ENCODE measurements around the gene PID1. TPM values are rescaled to one million over a fixed set of nuclear protein-coding genes. Genes with fewer than 3 reads are reported as not detected.

Gene PID1
- total RNA-seq, 4 donors from 2014 or later: 33.1 to 48.6 (median 39.7) TPM

- H3K36me3 ChIP-seq: no peaks in the 10 kb centered on the region
- no peaks in the 10 kb centered on the region for H3K9me3 ChIP-seq
- TF ChIP-seq POLR2A (IDR thresholded peaks at IDR 0.05): no peak
- TF ChIP-seq EP300 (IDR thresholded peaks at IDR 0.05): no peak
- no peak for DNase-seq (ENCODE audit: low spot score in 2 of 2)
- no peak overlapping the region for H3K27ac ChIP-seq
- H3K27me3 ChIP-seq: no peaks in the 10 kb centered on the region
- WGBS, 2 donors: 84 to 93% methylated on average over 7 of the region's 7 CpGs
- H3K4me1 ChIP-seq: no peaks in the 10 kb centered on the region
- H3K4me3 ChIP-seq: no peak overlapping the region
These were observed 163.5 kb downstream of the PID1 start for GRCh38 chr2:229107601-229108000.

GRCh38 chr2:229104974-229105387 lies 166.1 kb downstream of the PID1 start:
- no peak for DNase-seq (ENCODE audit: low spot score in 2 of 2)
- no peak overlapping the region for H3K27ac ChIP-seq
- no peak overlapping the region for H3K4me3 ChIP-seq
- no peaks in the 10 kb centered on the region for H3K36me3 ChIP-seq
- H3K4me1 ChIP-seq: no peaks in the 10 kb centered on the region
- H3K9me3 ChIP-seq: no peaks in the 10 kb centered on the region
- no peaks in the 10 kb centered on the region for H3K27me3 ChIP-seq
- TF ChIP-seq POLR2A (IDR thresholded peaks at IDR 0.05) (no peak), EP300 (IDR thresholded peaks at IDR 0.05) (no peak), CTCF (IDR thresholded peaks at IDR 0.05) (no peak)
- 70 to 79% methylated on average over 7 of the region's 7 CpGs for WGBS, 2 donors

GRCh38 chr2:229104025-229104424 lies 167.1 kb downstream of the PID1 start:
- no peak overlapping the region for H3K27ac ChIP-seq
- DNase-seq (ENCODE audit: low spot score in 2 of 2): no peak
- 90 to 95% methylated on average over 3 of the region's 3 CpGs for WGBS, 2 donors
- H3K4me3 ChIP-seq: no peak overlapping the region
- no peak for TF ChIP-seq EP300 (IDR thresholded peaks at IDR 0.05)
- H3K27me3 ChIP-seq: no peaks in the 10 kb centered on the region
- peaks cover 0 to 5% (median 0%) of the 10 kb centered on the region in 4 donors for H3K4me1 ChIP-seq
- H3K9me3 ChIP-seq: no peaks in the 10 kb centered on the region
- no peaks in the 10 kb centered on the region for H3K36me3 ChIP-seq

DNA sequence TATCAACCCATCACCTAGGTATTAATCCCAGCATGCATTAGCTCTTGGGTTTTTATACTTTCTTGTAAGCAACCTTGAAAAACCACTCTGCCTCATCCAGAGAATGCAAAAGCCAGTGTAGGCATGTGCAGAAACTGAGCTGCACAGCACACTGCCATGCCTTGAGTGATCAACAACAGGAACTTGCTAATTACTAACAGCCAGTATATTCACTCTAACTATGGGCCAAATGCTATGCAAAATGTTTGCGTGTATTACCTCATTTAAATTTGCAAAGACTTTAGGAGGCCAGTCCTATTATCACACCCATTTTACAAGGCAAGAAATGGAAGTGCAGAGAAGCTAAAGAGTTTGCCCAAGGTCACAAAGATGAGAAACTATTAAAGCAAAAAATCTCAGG lies 169.8 kb downstream of the PID1 start:
- 76 to 87% methylated on average over 1 of the region's 1 CpG for WGBS, 2 donors
- no peaks in the 10 kb centered on the region for H3K9me3 ChIP-seq
- DNase-seq (ENCODE audit: low spot score in 2 of 2): no peak
- H3K4me3 ChIP-seq: no peak overlapping the region
- no peaks in the 10 kb centered on the region for H3K36me3 ChIP-seq
- no peak overlapping the region for H3K27ac ChIP-seq
- H3K4me1 ChIP-seq: peaks cover 0 to 9% (median 0%) of the 10 kb centered on the region in 4 donors
- TF ChIP-seq CTCF (IDR thresholded peaks at IDR 0.05): no peak
- no peaks in the 10 kb centered on the region for H3K27me3 ChIP-seq

DNA sequence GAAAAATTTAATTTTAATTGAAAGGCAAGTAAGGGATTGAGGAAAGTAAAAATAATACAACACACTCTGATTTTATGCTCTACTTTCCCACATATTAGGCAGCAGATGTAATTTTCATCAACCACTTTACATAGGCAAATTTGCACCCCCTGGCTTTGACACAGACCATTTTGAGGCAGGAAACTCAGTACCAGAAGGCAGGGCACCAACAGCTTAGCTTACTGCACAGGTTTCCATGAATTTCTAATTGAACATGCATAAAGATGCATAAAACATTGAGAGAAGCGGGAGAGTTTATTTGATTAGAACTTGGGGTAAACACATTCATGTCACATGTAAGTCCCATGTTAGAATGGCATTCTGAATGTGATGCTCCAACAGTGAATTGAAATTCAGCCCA lies 171.9 kb downstream of the PID1 start:
- H3K27me3 ChIP-seq: no peaks in the 10 kb centered on the region
- WGBS, 2 donors: 90 to 97% methylated on average over 1 of the region's 1 CpG
- TF ChIP-seq CTCF (IDR thresholded peaks at IDR 0.05) (no peak), POLR2A (IDR thresholded peaks at IDR 0.05) (no peak), EP300 (IDR thresholded peaks at IDR 0.05) (no peak)
- no peaks in the 10 kb centered on the region for H3K36me3 ChIP-seq
- H3K4me1 ChIP-seq: peaks cover 0 to 9% (median 0%) of the 10 kb centered on the region in 4 donors
- H3K9me3 ChIP-seq: no peaks in the 10 kb centered on the region
- H3K4me3 ChIP-seq: no peak overlapping the region
- H3K27ac ChIP-seq: peak overlapping the region in 2 of 4 donors; percentile 20 to 25
- no peak for DNase-seq (ENCODE audit: low spot score in 2 of 2)

DNA sequence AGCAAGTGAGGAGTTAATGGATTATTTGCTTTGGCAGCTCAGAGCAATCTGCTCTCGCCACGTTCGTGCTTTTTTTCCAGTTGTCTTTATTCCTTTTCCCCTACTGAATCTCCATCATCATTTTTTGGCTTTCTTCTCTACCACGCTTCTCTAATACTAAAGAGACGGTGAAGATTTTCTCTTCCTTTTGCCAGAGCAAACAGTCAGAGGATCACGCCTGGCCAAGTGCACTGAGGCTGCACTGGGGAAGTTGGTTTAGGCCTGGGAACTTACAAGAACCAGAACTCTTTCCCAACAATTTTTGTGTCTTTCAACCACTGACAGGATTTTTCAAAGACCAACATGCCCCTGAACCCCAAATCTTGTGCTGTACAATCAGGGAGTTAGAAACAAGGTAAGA lies 172.3 kb downstream of the PID1 start:
- Histone ChIP-seq H3K36me3 (no peaks in the 10 kb centered on the region), H3K4me3 (no peak overlapping the region), H3K4me1 (peaks cover 0 to 9% (median 0%) of the 10 kb centered on the region in 4 donors), H3K27ac (peak overlapping the region in 2 of 4 donors; percentile 20 to 25), H3K9me3 (no peaks in the 10 kb centered on the region), H3K27me3 (no peaks in the 10 kb centered on the region)
- 40 to 53% methylated on average over 6 of the region's 6 CpGs for WGBS, 2 donors
- DNase-seq (ENCODE audit: low spot score in 2 of 2): no peak
- TF ChIP-seq CTCF (IDR thresholded peaks at IDR 0.05) (no peak), EP300 (IDR thresholded peaks at IDR 0.05) (no peak), POLR2A (IDR thresholded peaks at IDR 0.05) (no peak)
